ENCODE data around the gene GAA.

The GAA gene

DNA sequence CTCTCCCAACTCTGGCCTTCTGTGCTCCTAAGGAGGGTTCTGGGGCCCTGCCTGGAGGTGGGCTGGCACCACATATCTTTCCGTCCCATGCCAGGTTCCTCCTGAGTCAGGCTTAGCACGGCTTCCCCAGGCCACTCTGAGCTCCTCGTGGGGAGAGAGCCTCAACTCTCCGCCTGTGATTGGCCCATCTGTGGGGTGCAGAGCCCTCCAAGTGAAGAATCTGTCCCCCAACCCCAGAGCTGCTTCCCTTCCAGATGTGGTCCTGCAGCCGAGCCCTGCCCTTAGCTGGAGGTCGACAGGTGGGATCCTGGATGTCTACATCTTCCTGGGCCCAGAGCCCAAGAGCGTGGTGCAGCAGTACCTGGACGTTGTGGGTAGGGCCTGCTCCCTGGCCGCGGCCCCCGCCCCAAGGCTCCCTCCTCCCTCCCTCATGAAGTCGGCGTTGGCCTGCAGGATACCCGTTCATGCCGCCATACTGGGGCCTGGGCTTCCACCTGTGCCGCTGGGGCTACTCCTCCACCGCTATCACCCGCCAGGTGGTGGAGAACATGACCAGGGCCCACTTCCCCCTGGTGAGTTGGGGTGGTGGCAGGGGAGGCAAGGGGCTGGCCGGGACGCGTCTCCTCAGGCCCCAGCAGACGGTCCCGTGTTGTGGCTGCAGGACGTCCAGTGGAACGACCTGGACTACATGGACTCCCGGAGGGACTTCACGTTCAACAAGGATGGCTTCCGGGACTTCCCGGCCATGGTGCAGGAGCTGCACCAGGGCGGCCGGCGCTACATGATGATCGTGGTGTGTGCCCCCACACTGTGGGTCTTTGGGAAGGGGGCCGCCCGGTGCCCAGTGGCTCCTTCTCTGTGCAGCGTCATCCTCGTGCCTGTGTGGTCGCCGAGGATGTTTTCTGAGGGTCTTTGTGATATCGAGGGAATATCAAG lies 6.9 kb downstream of the GAA start:
- DNase-seq (ENCODE audit: low read depth) = no peak
- no peak overlapping the region for H3K4me3 ChIP-seq (ENCODE audit: low read depth, low read length)
- TF ChIP-seq, protein P1, sequence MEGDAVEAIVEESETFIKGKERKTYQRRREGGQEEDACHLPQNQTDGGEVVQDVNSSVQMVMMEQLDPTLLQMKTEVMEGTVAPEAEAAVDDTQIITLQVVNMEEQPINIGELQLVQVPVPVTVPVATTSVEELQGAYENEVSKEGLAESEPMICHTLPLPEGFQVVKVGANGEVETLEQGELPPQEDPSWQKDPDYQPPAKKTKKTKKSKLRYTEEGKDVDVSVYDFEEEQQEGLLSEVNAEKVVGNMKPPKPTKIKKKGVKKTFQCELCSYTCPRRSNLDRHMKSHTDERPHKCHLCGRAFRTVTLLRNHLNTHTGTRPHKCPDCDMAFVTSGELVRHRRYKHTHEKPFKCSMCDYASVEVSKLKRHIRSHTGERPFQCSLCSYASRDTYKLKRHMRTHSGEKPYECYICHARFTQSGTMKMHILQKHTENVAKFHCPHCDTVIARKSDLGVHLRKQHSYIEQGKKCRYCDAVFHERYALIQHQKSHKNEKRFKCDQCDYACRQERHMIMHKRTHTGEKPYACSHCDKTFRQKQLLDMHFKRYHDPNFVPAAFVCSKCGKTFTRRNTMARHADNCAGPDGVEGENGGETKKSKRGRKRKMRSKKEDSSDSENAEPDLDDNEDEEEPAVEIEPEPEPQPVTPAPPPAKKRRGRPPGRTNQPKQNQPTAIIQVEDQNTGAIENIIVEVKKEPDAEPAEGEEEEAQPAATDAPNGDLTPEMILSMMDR (IDR thresholded peaks at IDR 0.05; ENCODE audit: control insufficient read depth, extremely low read depth, insufficient read depth) = no peak

DNA sequence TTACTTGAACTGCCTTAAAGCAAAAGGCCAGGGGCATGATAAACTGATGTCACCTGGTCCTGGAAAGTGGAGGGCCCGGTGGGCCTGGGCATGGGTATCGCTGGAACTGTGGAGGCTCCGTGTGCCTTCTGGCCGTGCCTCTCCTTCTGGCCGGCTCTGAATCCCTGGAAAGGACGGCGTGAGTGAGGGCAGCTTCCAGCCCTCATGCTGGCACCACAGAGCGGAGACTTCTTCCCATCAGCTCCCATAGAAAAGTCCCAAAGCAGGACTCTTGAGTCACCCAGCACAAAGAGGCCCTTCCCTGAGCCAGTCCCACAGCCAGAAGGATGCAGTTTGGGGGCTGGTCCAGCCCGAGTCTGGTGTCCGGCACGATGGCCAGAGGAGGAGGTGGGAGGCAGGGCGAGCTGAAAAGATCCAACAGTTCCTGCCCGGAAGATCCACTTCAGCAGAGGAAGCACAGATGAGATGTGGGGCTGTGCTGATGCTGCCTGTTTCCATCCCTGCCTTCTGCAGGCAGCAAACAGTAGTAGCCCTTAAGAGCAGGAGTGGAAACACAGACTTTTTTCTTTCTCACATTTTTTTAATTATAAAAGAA lies 7.8 kb downstream of the GAA start:
- H3K4me3 ChIP-seq (ENCODE audit: low read depth, low read length) = no peak overlapping the region
- DNase-seq (ENCODE audit: low read depth) = no peak
- TF ChIP-seq, protein P1 (IDR thresholded peaks at IDR 0.05; ENCODE audit: control insufficient read depth, extremely low read depth, insufficient read depth) = no peak

- H3K4me3 ChIP-seq (ENCODE audit: low read depth, low read length) = no peak overlapping the region
- TF ChIP-seq, protein P1 (IDR thresholded peaks at IDR 0.05; ENCODE audit: control insufficient read depth, extremely low read depth, insufficient read depth) = no peak
- no peak for DNase-seq (ENCODE audit: low read depth)
Measured at GRCh38 chr17:80109713-80110446, 8.5 kb downstream of the GAA start.

DNA sequence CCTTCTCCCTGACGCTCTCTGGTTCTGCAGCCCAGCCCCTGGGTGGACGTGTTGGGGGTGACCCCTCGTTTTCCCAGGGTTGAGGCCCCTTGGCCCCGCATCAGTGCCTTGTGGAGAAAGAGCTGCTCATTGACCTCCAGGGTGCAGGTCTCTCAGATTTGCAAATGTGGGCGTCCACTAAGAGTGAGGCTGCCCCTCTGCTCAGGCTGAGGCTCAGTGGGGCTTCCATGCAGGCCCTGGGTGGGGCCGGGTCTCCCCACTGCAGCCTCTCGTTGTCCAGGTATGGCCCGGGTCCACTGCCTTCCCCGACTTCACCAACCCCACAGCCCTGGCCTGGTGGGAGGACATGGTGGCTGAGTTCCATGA lies 9.0 kb downstream of the GAA start:
- no peak overlapping the region for H3K4me3 ChIP-seq (ENCODE audit: low read depth, low read length)
- TF ChIP-seq, protein P1 (IDR thresholded peaks at IDR 0.05; ENCODE audit: control insufficient read depth, extremely low read depth, insufficient read depth) = no peak
- DNase-seq (ENCODE audit: low read depth) = no peak

DNA sequence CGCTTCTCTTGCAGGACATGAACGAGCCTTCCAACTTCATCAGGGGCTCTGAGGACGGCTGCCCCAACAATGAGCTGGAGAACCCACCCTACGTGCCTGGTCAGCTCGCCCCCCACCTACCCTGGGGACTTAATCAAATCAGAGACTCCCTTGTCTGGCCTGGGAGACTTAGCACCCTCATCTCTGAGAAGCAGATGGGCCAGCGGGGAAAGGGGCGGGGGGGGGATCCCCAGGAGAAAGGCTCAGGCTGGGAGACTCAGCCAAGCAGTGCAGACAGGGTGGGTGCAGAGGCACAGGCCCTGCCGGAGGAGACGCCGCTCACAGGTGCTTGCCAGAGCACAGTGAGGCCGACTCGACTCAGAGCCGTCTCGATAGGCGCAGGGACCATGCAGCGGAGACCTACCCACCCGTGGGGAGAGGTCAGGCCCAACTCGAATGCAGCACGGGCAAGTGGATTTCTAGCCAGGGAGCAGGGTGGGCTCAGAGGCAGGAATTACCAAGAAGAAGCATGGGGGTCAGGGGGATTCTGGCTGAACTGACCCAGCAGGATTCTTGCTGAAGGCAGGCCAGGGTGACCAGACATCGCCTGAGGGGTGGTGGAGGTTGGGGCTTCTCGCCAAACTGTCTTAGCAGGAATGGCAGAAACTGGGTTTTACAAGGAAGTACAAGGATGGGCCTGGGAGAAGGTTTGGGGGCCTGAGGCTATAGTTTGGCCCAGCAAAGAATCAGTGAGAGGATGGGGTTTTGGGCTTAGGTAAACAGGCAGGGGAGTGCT lies 9.7 kb downstream of the GAA start:
- DNase-seq (ENCODE audit: low read depth) = no peak

More for the DNA sequence above, 9.7 kb downstream of the GAA start:
- TF ChIP-seq, protein P1 (IDR thresholded peaks at IDR 0.05; ENCODE audit: control insufficient read depth, extremely low read depth, insufficient read depth) = no peak
- no peak overlapping the region for H3K4me3 ChIP-seq (ENCODE audit: low read depth, low read length)

Measured in LNCaP clone FGC (cell line).